ENCODE results near the gene GALNT14.

DNA sequence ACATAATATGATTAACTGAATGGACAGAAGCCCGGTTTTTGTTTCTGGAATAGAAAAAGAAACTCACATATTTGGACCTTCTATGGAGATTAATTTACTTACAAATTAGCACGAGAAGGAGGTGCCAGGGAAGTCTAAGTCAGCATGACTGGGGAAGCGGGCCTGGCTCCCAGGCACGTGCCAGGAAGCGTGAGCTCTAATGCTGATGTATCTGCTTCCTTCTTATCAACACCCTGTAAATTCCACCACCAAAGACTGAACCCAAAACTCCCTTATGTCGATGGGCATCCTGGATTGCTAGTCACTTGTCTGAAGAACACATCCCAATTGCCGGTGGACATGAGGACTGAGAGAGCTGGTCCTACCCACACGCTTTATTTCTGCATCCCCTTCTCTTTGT, 134.5 kb downstream of the GALNT14 start:
- no peak for TF ChIP-seq CTCF (conservative IDR thresholded peaks at IDR 0.05; ENCODE audit: low read length)
- no peak for TF ChIP-seq EZH2phosphoT487 (IDR thresholded peaks at IDR 0.05; ENCODE audit: borderline replicate concordance)
